Brain microvascular endothelial cell (primary cell): ENCODE results near the gene HCFC1R1.

Experiments used
- DNase-seq: peaks from one replicate; pipeline ENCODE4 v3.0.0-alpha.2; 2020
- H3K27ac ChIP-seq: fragments of 250-450 bp; sonication (Bioruptor Pico); 2 replicates; pipeline ENCODE4 v1.5.1; 2020; ENCODE audit warnings: mild to moderate bottlenecking, moderate library complexity
- H3K27me3 ChIP-seq: fragments of 250-450 bp; sonication (Bioruptor Pico); replicated peaks from 2 replicates; pipeline ENCODE4 v1.5.1; 2020; ENCODE audit warnings: mild to moderate bottlenecking
- H3K36me3 ChIP-seq: fragments of 250-450 bp; sonication (Bioruptor Pico); replicated peaks from 2 replicates; pipeline ENCODE4 v1.5.1; 2020; ENCODE audit warnings: mild to moderate bottlenecking
- H3K4me3 ChIP-seq: 2 replicates; pipeline ENCODE4 v1.5.1; 2011; ENCODE audit warnings: low read depth, mild to moderate bottlenecking, control low read depth, low read length, moderate library complexity
- CTCF ChIP-seq: IDR thresholded peaks from 2 replicates; pipeline ENCODE4 v1.5.1; 2011; ENCODE audit warnings: low read depth, mild to moderate bottlenecking, moderate library complexity, low read length, control low read depth, inconsistent platforms; ENCODE audit errors: missing control alignments
- in situ Hi-C: cut with HindIII; loops from 2 replicates; pipeline ENCODE4 v1.10.0; 2017; ENCODE audit warnings: low sequenced_read_pairs, low pct_ligation_motif_present

The HCFC1R1 gene

GRCh38 chr16:2992383-2993081 lies 31.2 kb downstream of the HCFC1R1 start:
- H3K4me3 ChIP-seq = no peak overlapping the region
- peaks cover 2% of the 10 kb centered on the region for H3K27me3 ChIP-seq
- H3K27ac ChIP-seq = no peak overlapping the region
- no peaks in the 10 kb centered on the region for H3K36me3 ChIP-seq
- DNase-seq = no peak
- TF ChIP-seq CTCF = no peak
- in situ Hi-C loops = no loop called here

GRCh38 chr16:2991566-2992261 lies 32.0 kb downstream of the HCFC1R1 start:
- no peak for DNase-seq
- no peak for TF ChIP-seq CTCF
- Histone ChIP-seq H3K4me3 (no peak overlapping the region), H3K36me3 (no peaks in the 10 kb centered on the region), H3K27ac (no peak overlapping the region), H3K27me3 (peaks cover 2% of the 10 kb centered on the region)
- in situ Hi-C loops = no loop called here

- DNase-seq = no peak
- Histone ChIP-seq H3K27ac (no peak overlapping the region), H3K36me3 (no peaks in the 10 kb centered on the region), H3K4me3 (no peak overlapping the region), H3K27me3 (peaks cover 2% of the 10 kb centered on the region)
- in situ Hi-C loops = no loop called here
- TF ChIP-seq CTCF = no peak
Measured at GRCh38 chr16:2990891-2991290, 32.9 kb downstream of the HCFC1R1 start.

- H3K4me3 ChIP-seq = no peak overlapping the region
- H3K27ac ChIP-seq = no peak overlapping the region
- no peak for TF ChIP-seq CTCF
- H3K27me3 ChIP-seq = peaks cover 2% of the 10 kb centered on the region
- in situ Hi-C loops = no loop called here
- H3K36me3 ChIP-seq = no peaks in the 10 kb centered on the region
- no peak for DNase-seq
Measured at GRCh38 chr16:2988590-2989099, 35.1 kb downstream of the HCFC1R1 start.

GRCh38 chr16:2987833-2988232 lies 35.9 kb downstream of the HCFC1R1 start:
- no peak overlapping the region for H3K4me3 ChIP-seq
- DNase-seq = no peak
- no peak for TF ChIP-seq CTCF
- in situ Hi-C loops = no loop called here
- H3K36me3 ChIP-seq = no peaks in the 10 kb centered on the region
- H3K27me3 ChIP-seq = peaks cover 2% of the 10 kb centered on the region
- no peak overlapping the region for H3K27ac ChIP-seq

- in situ Hi-C loops = no loop called here
- Histone ChIP-seq H3K27ac (no peak overlapping the region), H3K27me3 (peaks cover 2% of the 10 kb centered on the region), H3K4me3 (no peak overlapping the region), H3K36me3 (no peaks in the 10 kb centered on the region)
- DNase-seq = no peak
- no peak for TF ChIP-seq CTCF
Measured at GRCh38 chr16:2987286-2987685, 36.5 kb downstream of the HCFC1R1 start.
